GM19238 (cell line): ENCODE data around the gene CENPW.

ENCODE experiments used
- DNase-seq: peaks from one replicate; pipeline ENCODE4 v3.0.0; 2011; ENCODE audit warnings: low spot score; ENCODE audit not compliant: insufficient read length

CENPW gene

GRCh38 chr6:126339796-126340609, at the start of gene CENPW:
TSS of gene CENPW (plus strand) at chr6:126340115. CDS start at chr6:126340274, 159 bp downstream.
- DNase-seq = peak; percentile 70

GRCh38 chr6:126293891-126294524, 45.9 kb upstream of the CENPW start:
- DNase-seq = no peak

GRCh38 chr6:126300126-126300525, 39.8 kb upstream of the CENPW start:
- no peak for DNase-seq

GRCh38 chr6:126300735-126301134, 39.2 kb upstream of the CENPW start:
- peak; percentile 2 for DNase-seq

- no peak for DNase-seq
These were observed 37.7 kb upstream of the CENPW start for GRCh38 chr6:126302191-126302590.

GRCh38 chr6:126307849-126308248, 32.1 kb upstream of the CENPW start:
- no peak for DNase-seq

GRCh38 chr6:126308362-126308761, 31.6 kb upstream of the CENPW start:
- DNase-seq = no peak

GRCh38 chr6:126312013-126312665, 27.8 kb upstream of the CENPW start:
- DNase-seq = peak; percentile 8

- DNase-seq = no peak
These were observed 26.0 kb upstream of the CENPW start for GRCh38 chr6:126313941-126314340.

- no peak for DNase-seq
These were observed 21.1 kb upstream of the CENPW start for GRCh38 chr6:126318797-126319196.

GRCh38 chr6:126333729-126334128, 6.2 kb upstream of the CENPW start:
- DNase-seq = no peak

- no peak for DNase-seq
These were observed 4.7 kb upstream of the CENPW start for GRCh38 chr6:126335210-126335609.

GRCh38 chr6:126337323-126337722, 2.6 kb upstream of the CENPW start:
- no peak for DNase-seq

GRCh38 chr6:126341126-126341525, 1.2 kb downstream of the CENPW start:
- no peak for DNase-seq

- DNase-seq = no peak
These were observed 4.3 kb downstream of the CENPW start for GRCh38 chr6:126344181-126344580.

GRCh38 chr6:126351960-126352359, 12.0 kb downstream of the CENPW start:
- no peak for DNase-seq

GRCh38 chr6:126352514-126352913, 12.6 kb downstream of the CENPW start:
- DNase-seq = no peak

- no peak for DNase-seq
These were observed 16.6 kb downstream of the CENPW start for GRCh38 chr6:126356526-126356925.

- DNase-seq = no peak
These were observed 20.1 kb downstream of the CENPW start for GRCh38 chr6:126359936-126360537.

GRCh38 chr6:126361832-126362440, 22.0 kb downstream of the CENPW start:
- DNase-seq = no peak

GRCh38 chr6:126367849-126368248, 27.9 kb downstream of the CENPW start:
- no peak for DNase-seq
